Progenitor cell of endocrine pancreas (in vitro differentiated cells): Measurements from ENCODE around the gene C1orf21. TPM values are rescaled to one million over a fixed set of nuclear protein-coding genes. Genes with fewer than 3 reads are reported as not detected.

ENCODE experiments used
- DNase-seq: peaks from one replicate; pipeline ENCODE4 v3.0.0; 2021; ENCODE audit warnings: low spot score; ENCODE audit not compliant: unreplicated experiment
- H3K27ac Mint-ChIP-seq: 2 replicates; pipeline ENCODE4 v1.8.0; 2021; ENCODE audit warnings: mild to moderate bottlenecking, moderate library complexity, mixed read lengths
- H3K27me3 Mint-ChIP-seq: 2 replicates; pipeline ENCODE4 v1.8.0; 2021; ENCODE audit warnings: mixed read lengths
- H3K36me3 Mint-ChIP-seq: 2 replicates; pipeline ENCODE4 v1.8.0; 2022; ENCODE audit warnings: mixed read lengths; ENCODE audit not compliant: insufficient read depth
- H3K4me1 Mint-ChIP-seq: 2 replicates; pipeline ENCODE4 v1.8.0; 2021; ENCODE audit warnings: low read depth, mixed read lengths
- H3K4me3 Mint-ChIP-seq: 2 replicates; pipeline ENCODE4 v1.8.0; 2021; ENCODE audit warnings: low read depth, mild to moderate bottlenecking, moderate library complexity, mixed read lengths
- H3K9me3 Mint-ChIP-seq: 2 replicates; pipeline ENCODE4 v1.8.0; 2021; ENCODE audit warnings: low read depth, mixed read lengths
- CTCF ChIP-seq: fragments of 200-600 bp; sonication (generic); IDR thresholded peaks from one replicate; pipeline ENCODE4 v1.5.0; 2021; ENCODE audit warnings: antibody characterized with exemption, mild to moderate bottlenecking; ENCODE audit not compliant: unreplicated experiment
- total RNA-seq: library from RNA; stranded (reverse); gene quantifications from 2 replicates; pipeline ENCODE4 v1.2.1, GENCODE V29; 2021

The C1orf21 gene
- total RNA-seq, 1 donor from 2014 or later: 10.0 TPM

GRCh38 chr1:184408580-184408979, 21.8 kb downstream of the C1orf21 start:
- Mint-ChIP-seq H3K27ac (no peak overlapping the region), H3K27me3 (no peaks in the 10 kb centered on the region), H3K4me1 (peaks cover 23% of the 10 kb centered on the region), H3K4me3 (no peak overlapping the region), H3K9me3 (no peaks in the 10 kb centered on the region), H3K36me3 (no peaks in the 10 kb centered on the region)
- no peak for DNase-seq
- no peak for TF ChIP-seq CTCF

DNA sequence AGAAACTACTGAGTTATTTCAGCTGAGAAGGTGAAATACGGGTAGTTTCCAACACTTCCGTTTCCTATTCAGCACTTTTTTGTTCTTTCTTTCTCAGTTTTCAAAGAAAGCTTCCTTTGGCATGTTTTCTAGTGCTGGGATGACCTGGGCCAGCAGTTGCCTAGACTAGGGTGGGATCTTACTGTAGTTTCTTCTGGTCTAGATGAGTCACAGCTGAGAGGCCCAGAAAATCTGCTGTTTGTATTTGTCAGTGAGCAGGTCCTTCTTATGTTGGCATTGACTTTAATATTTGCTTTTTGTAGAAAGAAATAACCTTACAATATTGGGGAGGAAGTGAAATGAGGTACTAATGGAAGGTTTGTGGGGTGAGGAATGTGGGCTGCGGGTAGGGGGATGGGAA, 22.2 kb downstream of the C1orf21 start:
- H3K4me1 Mint-ChIP-seq: peaks cover 23% of the 10 kb centered on the region
- no peak for DNase-seq
- H3K4me3 Mint-ChIP-seq: no peak overlapping the region
- no peaks in the 10 kb centered on the region for H3K27me3 Mint-ChIP-seq
- no peak overlapping the region for H3K27ac Mint-ChIP-seq
- H3K9me3 Mint-ChIP-seq: no peaks in the 10 kb centered on the region
- TF ChIP-seq CTCF: no peak
- H3K36me3 Mint-ChIP-seq: no peaks in the 10 kb centered on the region

- peaks cover 9% of the 10 kb centered on the region for H3K27me3 Mint-ChIP-seq
- no peak overlapping the region for H3K27ac Mint-ChIP-seq
- no peak for TF ChIP-seq CTCF
- H3K4me3 Mint-ChIP-seq: no peak overlapping the region
- H3K36me3 Mint-ChIP-seq: peaks cover 2% of the 10 kb centered on the region
- peaks cover 19% of the 10 kb centered on the region for H3K4me1 Mint-ChIP-seq
- no peaks in the 10 kb centered on the region for H3K9me3 Mint-ChIP-seq
- DNase-seq: no peak
Measured at GRCh38 chr1:184412472-184412871, 25.6 kb downstream of the C1orf21 start.

DNA sequence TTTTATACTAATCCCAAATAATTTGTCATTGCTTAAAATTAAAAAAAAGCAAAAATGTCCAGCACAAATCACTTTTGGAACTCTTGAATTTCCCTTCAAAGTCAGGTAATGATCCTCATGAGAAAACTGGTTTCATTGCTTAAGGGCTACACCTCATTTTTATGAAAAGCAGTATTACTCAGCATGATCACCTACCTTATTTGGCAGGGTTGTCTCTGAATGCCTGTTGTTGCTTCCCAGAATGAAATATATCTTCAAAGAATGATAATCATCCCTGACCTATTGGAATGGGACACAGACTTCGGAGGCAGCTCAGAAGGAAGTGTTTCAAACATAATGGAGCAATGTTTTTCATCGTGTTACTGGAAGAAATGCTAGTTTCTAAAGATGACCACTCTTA, 29.7 kb downstream of the C1orf21 start:
- no peak for DNase-seq
- Mint-ChIP-seq H3K36me3 (peaks cover 2% of the 10 kb centered on the region), H3K4me3 (no peak overlapping the region), H3K27me3 (peaks cover 9% of the 10 kb centered on the region), H3K4me1 (peaks cover 5% of the 10 kb centered on the region), H3K9me3 (no peaks in the 10 kb centered on the region), H3K27ac (no peak overlapping the region)
- no peak for TF ChIP-seq CTCF

- DNase-seq: no peak
- Mint-ChIP-seq H3K27ac (no peak overlapping the region), H3K4me3 (no peak overlapping the region), H3K9me3 (no peaks in the 10 kb centered on the region), H3K4me1 (peaks cover 5% of the 10 kb centered on the region), H3K27me3 (peaks cover 9% of the 10 kb centered on the region), H3K36me3 (peaks cover 2% of the 10 kb centered on the region)
- no peak for TF ChIP-seq CTCF
Measured at GRCh38 chr1:184416946-184417345, 30.1 kb downstream of the C1orf21 start.
